Bronchial epithelial cell (primary cell): ENCODE measurements around the gene UBAP1L. TPM values are rescaled to one million over a fixed set of nuclear protein-coding genes. Genes with fewer than 3 reads are reported as not detected.
"Not testable (repeated sequence)": the region's sequence is repeated elsewhere in the genome, so short reads cannot be mapped to it uniquely, and the experiment has no call there.

ENCODE experiments used
- DNase-seq: peaks from one replicate; pipeline ENCODE4 v3.0.0-alpha.2; 2010; ENCODE audit warnings: low read depth
- FAIRE-seq: peaks from 2 replicates; lab custom pipeline; 2011; peaks lifted over from hg19 to GRCh38; lab: Jason Lieb, UNC
- H3K27me3 ChIP-seq: 2 replicates; pipeline ENCODE4 v1.5.1; 2011; ENCODE audit warnings: low read length; ENCODE audit not compliant: control insufficient read depth, insufficient read depth
- H3K36me3 ChIP-seq: 2 replicates; pipeline ENCODE4 v1.5.1; 2011; ENCODE audit warnings: low read length; ENCODE audit not compliant: control insufficient read depth, insufficient read depth
- H3K4me3 ChIP-seq: 2 replicates; pipeline ENCODE4 v1.5.1; 2011; ENCODE audit warnings: mild to moderate bottlenecking, low read depth, low read length, control low read depth
- total RNA-seq: library from RNA; depleted of rRNA; stranded (reverse); fragments of >200 nt; gene quantifications from 2 replicates; pipeline ENCODE4 v1.2.1, GENCODE V29; 2014
- TF ChIP-seq, protein P1 (sequence below): IDR thresholded peaks from 2 replicates; pipeline ENCODE4 v1.5.1; 2011; ENCODE audit warnings: mild to moderate bottlenecking, moderate library complexity, low read length, control low read depth, inconsistent platforms; ENCODE audit not compliant: insufficient read depth, severe bottlenecking

Gene UBAP1L
- total RNA-seq, 1 donor from 2014 or later, result 1.3 TPM

- FAIRE-seq (no peak), DNase-seq (no peak)
- no peaks in the 10 kb centered on the region for H3K36me3 ChIP-seq
- no peaks in the 10 kb centered on the region for H3K27me3 ChIP-seq
- no peak overlapping the region for H3K4me3 ChIP-seq
- TF ChIP-seq, protein P1, sequence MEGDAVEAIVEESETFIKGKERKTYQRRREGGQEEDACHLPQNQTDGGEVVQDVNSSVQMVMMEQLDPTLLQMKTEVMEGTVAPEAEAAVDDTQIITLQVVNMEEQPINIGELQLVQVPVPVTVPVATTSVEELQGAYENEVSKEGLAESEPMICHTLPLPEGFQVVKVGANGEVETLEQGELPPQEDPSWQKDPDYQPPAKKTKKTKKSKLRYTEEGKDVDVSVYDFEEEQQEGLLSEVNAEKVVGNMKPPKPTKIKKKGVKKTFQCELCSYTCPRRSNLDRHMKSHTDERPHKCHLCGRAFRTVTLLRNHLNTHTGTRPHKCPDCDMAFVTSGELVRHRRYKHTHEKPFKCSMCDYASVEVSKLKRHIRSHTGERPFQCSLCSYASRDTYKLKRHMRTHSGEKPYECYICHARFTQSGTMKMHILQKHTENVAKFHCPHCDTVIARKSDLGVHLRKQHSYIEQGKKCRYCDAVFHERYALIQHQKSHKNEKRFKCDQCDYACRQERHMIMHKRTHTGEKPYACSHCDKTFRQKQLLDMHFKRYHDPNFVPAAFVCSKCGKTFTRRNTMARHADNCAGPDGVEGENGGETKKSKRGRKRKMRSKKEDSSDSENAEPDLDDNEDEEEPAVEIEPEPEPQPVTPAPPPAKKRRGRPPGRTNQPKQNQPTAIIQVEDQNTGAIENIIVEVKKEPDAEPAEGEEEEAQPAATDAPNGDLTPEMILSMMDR, result no peak
Measured at GRCh38 chr15:65146438-65146837, 31.4 kb upstream of the UBAP1L start.

GRCh38 chr15:65138631-65139030, 23.6 kb upstream of the UBAP1L start:
- DNase-seq, result peak; percentile 24
- H3K36me3 ChIP-seq, FAIRE-seq, H3K27me3 ChIP-seq, H3K4me3 ChIP-seq: not testable (repeated sequence)

- FAIRE-seq, DNase-seq, H3K4me3 ChIP-seq, H3K36me3 ChIP-seq, H3K27me3 ChIP-seq: not testable (repeated sequence)
Measured at GRCh38 chr15:65137893-65138292, 22.9 kb upstream of the UBAP1L start.

GRCh38 chr15:65137089-65137488, 22.1 kb upstream of the UBAP1L start:
- H3K36me3 ChIP-seq, DNase-seq, H3K27me3 ChIP-seq, H3K4me3 ChIP-seq, FAIRE-seq: not testable (repeated sequence)

GRCh38 chr15:65134538-65134937, 19.5 kb upstream of the UBAP1L start:
- H3K36me3 ChIP-seq, result peaks cover 4% of the 10 kb centered on the region
- FAIRE-seq, result no peak
- no peak for DNase-seq
- no peak overlapping the region for H3K4me3 ChIP-seq
- TF ChIP-seq, protein P1, result no peak
- no peaks in the 10 kb centered on the region for H3K27me3 ChIP-seq

DNA sequence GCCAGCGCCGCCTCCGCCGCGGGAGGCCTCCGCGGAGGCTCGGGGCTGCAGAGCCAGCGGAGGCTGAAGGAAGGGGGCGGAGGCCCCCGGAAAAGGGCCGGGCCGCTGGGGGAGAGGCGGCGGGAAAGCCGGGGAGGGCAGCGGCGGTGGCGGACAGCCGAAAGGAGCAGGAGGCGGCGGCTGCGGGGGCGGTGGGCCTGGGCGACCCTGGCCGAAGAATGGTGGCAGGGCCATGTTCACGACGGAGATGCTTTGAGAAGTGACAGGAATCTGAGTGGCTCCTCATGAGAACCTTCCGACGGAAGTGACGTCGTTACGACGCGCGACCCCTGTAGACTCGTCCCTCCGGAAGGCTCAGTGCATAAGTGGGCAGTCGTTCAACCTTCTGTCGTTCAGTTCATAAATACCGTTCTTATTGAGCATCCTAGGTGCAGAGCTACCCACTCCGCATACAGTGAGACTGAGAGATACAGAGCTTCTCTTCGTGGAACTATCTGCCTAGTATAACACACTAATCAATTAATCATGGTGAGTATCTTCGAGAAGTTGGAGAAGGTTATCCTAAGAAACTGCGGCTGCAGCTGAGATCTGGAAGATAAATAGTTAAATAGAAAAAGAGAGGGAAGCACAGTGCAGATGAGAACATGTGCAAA, 18.7 kb upstream of the UBAP1L start, which contains the start of gene PDCD7:
PDCD7 (minus strand) TSS at position 261 of the 653 bp plus-strand sequence; CDS start at position 234, 27 bp downstream.
- no peak for FAIRE-seq
- peaks cover 9% of the 10 kb centered on the region for H3K36me3 ChIP-seq
- TF ChIP-seq, protein P1, result no peak
- no peaks in the 10 kb centered on the region for H3K27me3 ChIP-seq
- H3K4me3 ChIP-seq, result peak within 1 kb of the TSS; percentile 71
- peak; percentile 82 for DNase-seq

- no peak for FAIRE-seq
- H3K4me3 ChIP-seq, result peak overlapping the region; percentile 71
- peak; percentile 20 for DNase-seq
- TF ChIP-seq, protein P1, result no peak
- no peaks in the 10 kb centered on the region for H3K27me3 ChIP-seq
- peaks cover 15% of the 10 kb centered on the region for H3K36me3 ChIP-seq
Measured at GRCh38 chr15:65132878-65133547, 18.0 kb upstream of the UBAP1L start.
